ENCODE data around the gene CPSF3.

- TF ChIP-seq CTCF (IDR thresholded peaks at IDR 0.05): no peak
- no peak for TF ChIP-seq POLR2AphosphoS5 (IDR thresholded peaks at IDR 0.05)
- no peak for TF ChIP-seq EP300 (IDR thresholded peaks at IDR 0.05)
- TF ChIP-seq POLR2A (IDR thresholded peaks at IDR 0.05): no peak
These were observed 16.7 kb downstream of the CPSF3 start for GRCh38 chr2:9440058-9440727.
